Endothelial cell of umbilical vein (primary cell): ENCODE measurements around the gene RSPRY1. TPM values are rescaled to one million over a fixed set of nuclear protein-coding genes. Genes with fewer than 3 reads are reported as not detected.

Experiments used
- BruUV-seq: library from RNA; stranded (reverse); fragments of 400-500 nt; replicated peaks from 2 replicates; lab custom pipeline; 2021; lab: Mats Ljungman, UMichigan
- CTCF ChIA-PET: fragments of 300-600, 350-600 bp; sonication (Branson Sonifier 250); formaldehyde crosslinking; loops from one replicate; lab custom pipeline; 2021; ENCODE audit warnings: antibody characterized with exemption, inconsistent platforms; lab: Charles Lee
- POLR2A ChIA-PET: fragments of 300-600, 350-600 bp; sonication (Branson Sonifier 250); formaldehyde crosslinking; loops from one replicate; lab custom pipeline; 2021; ENCODE audit warnings: antibody characterized with exemption, inconsistent platforms; lab: Charles Lee
- DNase-seq: peaks from one replicate; pipeline ENCODE4 v3.0.0-alpha.2; 2011; ENCODE audit warnings: low read depth, low spot score
- FAIRE-seq: peaks from 2 replicates; lab custom pipeline; 2011; peaks lifted over from hg19 to GRCh38; lab: Jason Lieb, UNC
- H2AFZ ChIP-seq: 2 replicates; pipeline ENCODE4 v1.6.0; 2012; ENCODE audit warnings: low read depth, low read length, control low read depth, inconsistent platforms
- H3K27ac ChIP-seq: 2 replicates; pipeline ENCODE4 v1.5.1; 2011; ENCODE audit warnings: low read depth, mild to moderate bottlenecking, control low read depth, low read length, moderate library complexity; ENCODE audit not compliant: insufficient read depth
- H3K27me3 ChIP-seq, 2 experiments: 2 replicates each; pipeline versions ENCODE4 v1.6.0 to v1.6.1; 2011; ENCODE audit warnings: low read length in 2 of 2, mixed read lengths in 1 of 2; ENCODE audit not compliant: control insufficient read depth in 2 of 2, insufficient read depth in 2 of 2
- H3K36me3 ChIP-seq, 2 experiments: 2 replicates in 1 of 2; 3 replicates in 1 of 2; pipeline ENCODE4 v1.5.1; 2011; ENCODE audit warnings: low read length in 2 of 2, mild to moderate bottlenecking in 1 of 2, moderate library complexity in 1 of 2; ENCODE audit not compliant: control insufficient read depth in 2 of 2, insufficient read depth in 2 of 2; ENCODE audit errors: extremely low read depth in 1 of 2
- H3K4me1 ChIP-seq: 3 replicates; pipeline ENCODE4 v1.5.1; 2011; ENCODE audit warnings: mild to moderate bottlenecking, low read length; ENCODE audit not compliant: control insufficient read depth, insufficient read depth; ENCODE audit errors: extremely low read depth
- H3K4me2 ChIP-seq: 2 replicates; pipeline ENCODE4 v1.6.1; 2011; ENCODE audit warnings: low read length, control low read depth, mixed read lengths; ENCODE audit not compliant: insufficient read depth
- H3K4me3 ChIP-seq, 3 experiments: fragments of 200-600 bp in 1 of 3; sonication (generic), shearing (Covaris generic) in 1 of 3; replicated peaks in 1 of 3; 2 replicates each; pipeline ENCODE4 v1.5.1; 2011 to 2016; ENCODE audit warnings: control low read depth in 3 of 3, low read length in 3 of 3, mild to moderate bottlenecking in 2 of 3, inconsistent platforms in 1 of 3, low read depth in 1 of 3, moderate library complexity in 1 of 3; ENCODE audit not compliant: insufficient read depth in 1 of 3
- H3K79me2 ChIP-seq: 2 replicates; pipeline ENCODE4 v1.6.0; 2012; ENCODE audit warnings: low read length, inconsistent platforms; ENCODE audit not compliant: control insufficient read depth, insufficient read depth
- H3K9ac ChIP-seq: replicated peaks from 2 replicates; pipeline ENCODE3; 2011; ENCODE audit warnings: low read length, control low read depth; ENCODE audit not compliant: insufficient read depth; ENCODE audit errors: extremely low read depth
- H3K9me1 ChIP-seq: replicated peaks from 3 replicates; pipeline ENCODE4 v1.6.0; 2011; ENCODE audit warnings: mild to moderate bottlenecking, low read length; ENCODE audit not compliant: control insufficient read depth, insufficient read depth; ENCODE audit errors: extremely low read depth
- H3K9me3 ChIP-seq: replicated peaks from 2 replicates; pipeline ENCODE4 v1.5.1; 2012; ENCODE audit warnings: low read length, inconsistent platforms; ENCODE audit not compliant: control insufficient read depth, insufficient read depth
- H4K20me1 ChIP-seq: replicated peaks from 2 replicates; pipeline ENCODE3; 2011; ENCODE audit warnings: mild to moderate bottlenecking, low read length; ENCODE audit not compliant: control insufficient read depth, insufficient read depth; ENCODE audit errors: extremely low read depth
- CTCF ChIP-seq, 2 donors: IDR thresholded peaks; 1 replicate in 1 of 2; 2 replicates in 1 of 2; pipeline ENCODE4 v1.5.1; 2011; ENCODE audit warnings: low read length in 2 of 2, mild to moderate bottlenecking in 2 of 2, moderate library complexity in 2 of 2, control low read depth in 1 of 2, inconsistent platforms in 1 of 2, low read depth in 1 of 2; ENCODE audit not compliant: insufficient read depth in 1 of 2; ENCODE audit errors: extremely low read depth in 1 of 2
- EZH2 ChIP-seq: IDR thresholded peaks from 2 replicates; pipeline ENCODE4 v1.6.1; 2012; ENCODE audit warnings: borderline replicate concordance, low read depth, mild to moderate bottlenecking, moderate library complexity, low read length, inconsistent platforms; ENCODE audit not compliant: severe bottlenecking
- JUN ChIP-seq: IDR thresholded peaks from 2 replicates; pipeline ENCODE4 v1.6.1; 2011; ENCODE audit warnings: borderline replicate concordance, low read depth; ENCODE audit not compliant: insufficient read length, insufficient read depth
- MAX ChIP-seq: IDR thresholded peaks from 2 replicates; pipeline ENCODE4 v1.6.1; 2011; ENCODE audit not compliant: insufficient read depth, insufficient read length
- MYC ChIP-seq: IDR thresholded peaks from one replicate; pipeline ENCODE4 v1.6.1; 2011; ENCODE audit warnings: mild to moderate bottlenecking, low read depth, low read length
- POLR2A ChIP-seq: IDR thresholded peaks from 2 replicates; pipeline ENCODE4 v1.6.1; 2012; ENCODE audit warnings: low read depth, mild to moderate bottlenecking, control low read depth, low read length
- POLR2AphosphoS5 ChIP-seq: IDR thresholded peaks from 2 replicates; pipeline ENCODE4 v1.6.1; 2012; ENCODE audit warnings: low read depth, mild to moderate bottlenecking, control low read depth, low read length, moderate library complexity; ENCODE audit not compliant: insufficient read depth
- dilution Hi-C: fragments of 300-500 bp; cut with MboI; formaldehyde crosslinking; loops from one replicate; pipeline ENCODE4 v1.15.0; 2019; ENCODE audit warnings: low sequenced_read_pairs; ENCODE audit not compliant: extremely low pct_ligation_motif_present
- intact Hi-C: fragments of 100-400 bp; cut with micrococcal nuclease; formaldehyde crosslinking; loops from one replicate; pipeline ENCODE4 v1.10.0; 2022
- polyA plus RNA-seq, 4 experiments: library from polyadenylated mRNA; depleted of rRNA in 3 of 4; stranded (reverse) in 3 of 4; unstranded in 1 of 4; fragments of >200 nt; gene quantifications; 2 replicates each; pipeline versions ENCODE4 v1.2.1 to v1.2.3, GENCODE V29; 2011 to 2012; ENCODE audit warnings: missing spikeins in 1 of 4
- total RNA-seq: library from RNA; stranded (reverse); gene quantifications from 2 replicates; pipeline ENCODE4 v1.2.3, GENCODE V29; 2021

RSPRY1 gene
- total and polyA plus RNA-seq, 2 donors (not counting 3 experiments of a cell fraction or from before 2014, with no cell fraction given) = 28.5 to 55.1 TPM

DNA sequence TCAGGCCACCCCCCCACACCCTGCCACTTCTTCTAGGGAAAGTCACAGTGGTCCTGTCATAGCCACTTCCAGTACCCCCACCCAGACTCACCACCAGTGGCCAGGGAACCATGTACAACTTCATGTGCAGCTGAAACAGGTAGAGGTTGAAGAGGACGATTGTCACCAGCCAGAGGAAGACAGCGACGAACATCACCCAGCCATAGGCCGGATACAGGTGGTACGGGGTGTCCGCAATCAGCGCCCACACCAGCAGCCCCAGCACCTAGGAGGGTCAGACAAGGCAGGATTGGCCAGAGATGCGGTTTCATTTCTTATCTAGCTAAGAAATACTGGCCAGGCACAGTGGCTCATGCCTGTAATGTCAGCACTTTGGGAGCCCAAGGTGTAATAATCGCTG is 75.7 kb downstream of the RSPRY1 start:
- no peaks in the 10 kb centered on the region for H3K36me3 ChIP-seq
- no peaks in the 10 kb centered on the region for H3K79me2 ChIP-seq
- intact Hi-C loops (loop anchor here (2.0 kb wide), 1 partner anchor 75 kb away; the partner anchor contains the start of genes PSME3IP1 and RSPRY1), dilution Hi-C loops (no loop called here)
- H3K4me3 ChIP-seq = no peak overlapping the region
- H4K20me1 ChIP-seq = no peaks in the 10 kb centered on the region
- FAIRE-seq = no peak
- H3K4me1 ChIP-seq = peaks cover 30% of the 10 kb centered on the region
- H3K9me1 ChIP-seq = no peaks in the 10 kb centered on the region
- no peak for DNase-seq
- TF ChIP-seq POLR2AphosphoS5 (no peak), MYC (no peak), JUN (no peak), POLR2A (no peak), MAX (no peak)
- no peak overlapping the region for H3K9ac ChIP-seq
- no peak overlapping the region for H2AFZ ChIP-seq
- H3K4me2 ChIP-seq = no peak overlapping the region
- no peaks in the 10 kb centered on the region for H3K27me3 ChIP-seq
- CTCF ChIA-PET = no interaction called here
- peak overlapping the region; percentile 92 for H3K27ac ChIP-seq
- no TSS peak for BruUV-seq
- POLR2A ChIA-PET = no interaction called here
- no peaks in the 10 kb centered on the region for H3K9me3 ChIP-seq

DNA sequence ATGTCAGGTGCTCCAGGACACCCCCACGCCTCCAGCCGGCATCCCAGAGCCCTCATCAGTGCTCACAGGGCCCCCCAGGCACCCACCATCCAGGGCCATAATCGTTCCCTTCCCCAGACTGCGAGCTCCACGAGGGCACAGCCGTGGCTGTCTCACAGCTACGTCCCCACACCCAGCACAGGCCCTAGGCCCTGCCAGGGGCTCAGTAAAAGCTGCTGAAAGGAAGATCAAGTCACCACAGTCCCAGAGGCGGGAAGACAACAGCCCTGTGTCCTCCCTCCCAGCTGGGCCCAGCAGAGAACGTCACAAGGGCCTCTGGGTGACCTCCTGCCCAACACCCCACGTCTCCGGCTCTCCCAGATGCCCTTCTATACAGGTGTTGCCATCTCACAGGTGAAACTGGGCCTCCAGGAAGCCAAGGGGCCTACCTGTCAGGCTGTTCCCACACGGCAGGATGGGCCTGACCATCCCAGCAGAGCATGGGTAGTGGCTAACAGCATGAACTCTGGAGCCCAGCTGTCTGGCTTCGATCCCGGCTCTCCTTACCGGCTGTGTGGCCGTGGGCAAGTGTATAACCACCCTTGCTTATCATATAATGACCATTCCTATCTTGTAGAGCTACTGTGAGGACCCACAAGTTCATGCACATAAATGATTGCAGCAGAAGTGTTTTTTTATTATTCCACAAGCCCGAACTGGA is 76.9 kb downstream of the RSPRY1 start:
- Histone ChIP-seq H3K27me3 (no peaks in the 10 kb centered on the region), H3K4me3 (no peak overlapping the region), H3K9ac (no peak overlapping the region), H3K4me1 (peaks cover 34% of the 10 kb centered on the region), H3K9me3 (no peaks in the 10 kb centered on the region), H3K27ac (no peak overlapping the region), H3K9me1 (no peaks in the 10 kb centered on the region), H2AFZ (no peak overlapping the region), H3K36me3 (no peaks in the 10 kb centered on the region), H3K79me2 (no peaks in the 10 kb centered on the region), H3K4me2 (no peak overlapping the region), H4K20me1 (no peaks in the 10 kb centered on the region)
- TF ChIP-seq MAX (no peak), EZH2 (no peak), POLR2AphosphoS5 (no peak), CTCF (IDR thresholded peaks at IDR 0.05; ENCODE audit: extremely low read depth in 1 of 2, insufficient read depth in 1 of 2, low read depth in 1 of 2, low read length in 2 of 2) (no peak), MYC (no peak)
- dilution Hi-C loops = no loop called here
- intact Hi-C loops = no loop called here
- FAIRE-seq (no peak), DNase-seq (no peak)
- ChIA-PET CTCF (no interaction called here), POLR2A (no interaction called here)
- no TSS peak for BruUV-seq
